ENCODE results near the gene NOCT.
"Not testable (repeated sequence)": the region's sequence is repeated elsewhere in the genome, so short reads cannot be mapped to it uniquely, and the experiment has no call there.

The NOCT gene

DNA sequence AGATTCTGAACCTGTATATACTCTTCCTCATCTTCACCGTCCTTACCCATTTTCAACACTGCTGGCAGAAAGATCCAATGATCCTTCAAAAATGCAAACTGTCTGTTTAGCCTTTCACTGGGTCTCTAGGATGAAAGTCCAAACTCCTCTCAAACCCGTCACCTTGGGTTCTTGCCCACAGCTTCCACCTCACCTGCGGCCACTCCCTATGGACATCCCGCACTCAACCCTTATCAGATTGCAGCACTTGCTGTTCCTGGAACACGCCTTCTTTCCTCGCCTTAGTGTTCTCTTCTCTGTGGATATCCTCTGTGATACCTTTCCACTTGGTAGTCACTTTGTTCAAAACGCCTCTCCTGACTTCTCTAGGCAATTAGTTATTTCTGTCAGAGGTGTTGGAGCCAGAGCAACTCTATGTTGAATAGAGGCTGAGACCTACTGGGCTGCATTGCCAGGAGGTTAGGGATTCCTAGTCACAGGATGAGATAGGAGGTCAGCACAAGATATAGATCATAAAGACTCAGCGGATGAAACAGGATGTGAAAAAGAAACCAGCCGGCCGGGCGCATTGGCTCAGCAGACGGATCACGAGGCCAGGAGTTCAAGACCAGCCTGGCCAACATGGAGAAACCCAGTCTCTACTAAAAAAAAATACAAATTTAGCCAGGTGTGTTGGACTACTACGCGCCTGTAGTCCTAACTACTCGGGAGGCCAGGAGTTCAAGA lies 4.2 kb upstream of the NOCT start:
- DNase-seq: no peak

DNA sequence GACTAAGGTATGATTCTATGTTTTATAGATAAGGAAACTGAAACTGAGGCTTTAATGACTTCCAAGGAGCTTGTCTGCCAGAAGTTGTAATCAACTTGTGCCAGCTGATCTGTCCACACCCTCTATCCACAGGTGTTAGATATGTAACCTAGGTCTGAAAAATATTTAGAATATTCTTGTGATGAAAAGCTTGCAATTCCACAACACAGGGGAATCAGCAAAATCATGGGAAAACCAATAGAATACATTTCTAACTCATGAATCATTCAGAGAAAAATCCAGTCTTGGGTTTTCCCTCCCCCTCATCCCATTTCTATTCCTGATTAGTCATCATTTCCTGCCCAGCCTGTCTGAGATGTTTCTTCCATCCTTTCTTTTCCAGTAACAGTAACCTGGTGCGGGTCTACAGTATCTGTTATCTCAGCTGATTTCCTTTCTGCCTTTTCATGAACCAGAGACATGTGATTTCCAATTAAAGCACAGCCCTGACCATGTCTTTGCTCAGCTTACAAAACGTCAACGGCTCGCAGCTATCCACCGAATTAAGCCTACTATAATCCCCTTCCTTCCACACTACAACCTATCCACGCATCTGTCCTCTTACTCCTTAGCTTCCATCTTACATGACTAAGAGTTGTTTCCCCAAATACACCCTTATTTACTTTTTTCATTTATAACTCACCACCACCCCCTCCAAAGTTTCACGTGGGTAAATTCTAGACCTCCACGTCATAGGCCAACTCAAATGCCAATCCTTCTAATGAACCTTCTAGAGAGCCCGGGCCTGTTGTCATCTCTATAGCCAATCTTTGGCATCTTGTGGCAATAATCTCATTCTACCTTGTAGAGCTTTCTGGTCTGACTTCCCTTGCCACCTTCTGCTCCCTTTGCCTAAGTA lies 961 bp upstream of the NOCT start:
- DNase-seq: no peak

DNA sequence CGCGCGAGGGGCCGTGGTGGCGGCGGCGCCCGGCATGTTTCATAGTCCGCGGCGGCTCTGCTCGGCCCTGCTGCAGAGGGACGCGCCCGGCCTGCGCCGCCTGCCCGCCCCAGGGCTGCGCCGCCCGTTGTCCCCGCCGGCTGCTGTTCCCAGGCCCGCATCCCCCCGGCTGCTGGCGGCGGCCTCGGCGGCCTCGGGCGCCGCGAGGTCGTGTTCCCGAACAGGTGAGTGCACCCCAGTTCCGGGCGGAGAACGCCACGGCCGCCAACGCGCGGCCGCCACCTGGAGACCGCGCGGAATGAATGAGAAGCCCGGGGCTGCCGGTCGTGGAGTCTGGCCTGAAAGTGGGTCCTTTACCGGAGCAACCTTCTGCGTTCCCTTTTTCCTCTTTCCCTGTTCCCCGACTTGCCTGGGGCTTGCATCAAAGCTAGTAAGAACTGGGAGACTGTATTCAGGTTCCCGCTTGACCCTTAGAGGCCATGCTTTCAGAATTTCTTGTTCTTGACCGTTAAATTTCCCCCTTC lies 429 bp downstream of the NOCT start:
- DNase-seq: no peak

DNA sequence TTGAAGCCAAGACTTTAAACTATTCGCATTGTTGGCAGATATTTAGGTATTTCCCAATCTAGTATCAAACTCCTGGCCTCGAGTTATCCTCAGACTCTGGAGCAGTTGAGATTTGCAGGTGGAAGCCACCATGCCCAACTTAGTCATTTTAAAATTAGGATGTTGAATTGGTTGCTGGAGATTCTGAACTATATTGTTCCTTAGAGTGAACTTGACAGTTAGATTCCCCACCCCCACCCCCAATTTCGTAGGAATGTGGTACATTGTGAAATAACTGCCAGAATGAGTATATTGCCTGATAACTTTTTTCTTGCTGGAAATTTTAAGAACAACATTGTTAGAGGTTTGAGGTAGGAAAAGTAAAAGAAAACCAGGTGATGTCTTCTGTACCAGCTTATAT lies 2.3 kb downstream of the NOCT start:
- DNase-seq: no peak

DNA sequence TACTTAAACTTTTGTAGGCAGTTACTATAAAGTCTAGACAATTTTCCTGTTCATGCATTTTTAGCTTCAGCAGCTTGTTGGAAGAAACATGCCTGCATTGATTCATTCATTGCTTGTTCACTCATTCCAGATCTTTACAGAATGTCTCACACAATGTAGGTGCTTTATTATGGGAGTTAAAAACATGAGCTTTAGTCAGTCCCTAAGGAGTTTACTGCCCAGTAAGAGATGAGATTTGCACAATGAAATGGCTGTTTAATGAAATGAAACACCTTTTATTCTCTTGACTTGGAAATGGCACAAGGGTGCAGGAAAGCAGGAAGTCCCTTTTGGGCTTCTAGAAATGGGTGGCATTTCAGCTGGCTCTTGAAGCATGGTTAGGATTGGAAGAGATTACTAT lies 2.9 kb downstream of the NOCT start:
- DNase-seq: no peak

DNA sequence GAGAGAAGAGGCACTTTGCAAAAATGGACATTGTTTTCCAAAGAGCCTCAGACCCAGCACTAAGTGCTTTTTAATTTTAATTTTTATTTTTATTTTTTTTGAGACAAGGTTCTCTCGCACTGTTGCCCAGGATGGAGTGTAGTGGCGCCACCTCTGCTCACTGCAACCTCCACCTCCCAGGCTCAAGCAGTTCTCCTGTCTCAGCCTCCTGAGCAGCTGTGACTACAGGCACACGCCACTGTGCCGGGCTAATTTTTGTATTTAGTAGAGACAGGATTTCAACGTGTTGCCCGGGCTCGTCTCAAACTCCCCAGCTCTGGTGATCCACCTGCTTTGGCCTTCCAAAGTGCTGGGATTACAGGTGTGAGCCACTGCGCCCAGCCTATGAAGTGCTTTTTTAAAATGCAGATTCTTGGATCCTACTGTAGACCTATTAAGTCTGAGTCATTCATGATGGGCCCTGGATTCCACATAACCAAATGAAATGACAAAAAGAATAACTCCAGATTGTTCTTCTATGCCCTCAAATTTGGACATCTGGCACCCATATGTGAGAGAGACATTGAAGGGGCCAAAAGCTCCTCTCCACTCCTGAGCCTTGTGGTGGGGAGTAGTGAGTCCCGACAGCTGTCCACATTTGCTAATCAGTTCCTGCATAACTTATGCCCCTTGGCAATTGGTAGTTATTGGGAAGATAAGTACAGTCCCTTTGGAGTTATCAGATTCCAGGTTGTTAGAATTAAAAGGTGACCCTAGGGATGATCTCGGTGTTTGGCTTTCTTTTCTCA lies 3.6 kb downstream of the NOCT start:
- peak; percentile 69 for DNase-seq

DNA sequence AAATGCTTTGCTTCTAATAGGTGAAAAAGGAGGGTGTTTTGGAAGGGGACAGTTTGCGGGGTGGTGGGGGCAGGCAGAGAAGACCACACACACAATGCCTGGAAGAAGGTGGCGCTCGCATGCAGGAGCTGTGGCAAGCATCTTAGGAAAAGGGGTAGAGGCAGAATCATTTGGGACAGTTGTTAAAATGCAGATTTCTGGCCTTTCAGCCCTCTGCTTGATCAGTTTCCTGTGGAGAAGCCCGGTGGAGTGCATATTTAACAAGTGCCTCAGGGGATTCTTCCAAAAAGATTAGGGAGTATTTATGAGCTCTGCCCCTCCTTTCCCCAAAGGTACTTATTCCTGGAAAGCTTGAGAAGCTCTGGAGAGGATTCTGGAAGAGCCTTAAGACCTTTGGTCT lies 4.8 kb downstream of the NOCT start:
- DNase-seq: no peak

DNA sequence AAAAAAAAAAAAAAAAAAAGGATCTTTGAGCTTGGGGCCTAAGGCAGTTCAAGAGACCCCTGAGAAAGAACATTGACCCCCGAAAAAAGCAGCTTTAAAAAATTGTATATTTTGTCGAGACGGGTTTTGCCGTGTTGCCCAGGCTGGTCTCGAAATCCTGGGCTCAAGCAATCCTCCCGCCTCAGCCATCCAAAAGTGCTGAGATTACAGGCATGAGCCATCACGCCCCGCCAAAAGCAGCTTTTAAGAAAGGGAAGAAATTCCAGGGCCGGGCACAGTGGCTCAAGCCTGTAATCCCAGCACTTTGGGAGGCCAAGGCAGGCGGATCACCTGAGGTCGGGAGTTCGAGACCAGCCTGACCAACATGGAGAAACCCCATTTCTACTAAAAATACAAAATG lies 5.5 kb downstream of the NOCT start:
- not testable (repeated sequence) for DNase-seq

DNA sequence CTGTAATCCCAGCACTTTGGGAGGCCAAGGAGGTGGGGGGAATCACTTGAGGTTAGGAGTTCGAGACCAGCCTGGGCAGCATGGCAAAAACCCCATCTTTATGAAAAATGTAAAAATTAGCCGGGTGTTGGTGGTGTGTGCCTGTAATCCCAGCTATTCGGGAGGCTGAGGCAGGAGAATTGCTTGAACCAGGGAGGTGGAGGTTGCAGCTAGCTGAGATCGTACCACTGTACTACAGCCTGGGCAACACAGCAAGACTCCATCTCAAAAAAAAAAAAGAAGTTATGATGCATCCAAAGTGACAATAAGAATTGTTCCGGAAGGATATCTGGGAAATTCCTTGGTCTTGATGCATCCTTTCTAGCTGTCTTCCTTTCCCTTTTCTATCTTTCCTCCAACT lies 7.3 kb downstream of the NOCT start:
- no peak for DNase-seq

DNA sequence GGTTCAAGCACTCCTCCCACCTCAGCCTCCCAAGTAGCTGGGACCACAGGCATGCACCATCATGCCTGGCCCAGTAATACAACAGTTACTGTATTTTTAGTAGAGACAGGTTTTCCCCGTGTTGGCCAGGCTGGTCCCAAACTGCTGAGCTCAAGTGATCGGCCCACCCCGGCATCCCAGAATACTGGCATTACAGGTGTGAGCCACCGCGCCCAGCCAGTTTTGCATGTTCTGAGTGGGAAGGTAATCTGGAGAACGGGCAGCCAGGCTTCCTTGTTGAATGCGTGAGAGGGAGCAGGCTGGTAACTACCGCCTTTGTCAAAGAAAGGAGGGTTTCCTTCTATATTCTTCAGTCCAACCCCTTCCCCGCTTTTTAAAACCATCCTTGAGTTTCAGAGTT lies 9.1 kb downstream of the NOCT start:
- no peak for DNase-seq

DNA sequence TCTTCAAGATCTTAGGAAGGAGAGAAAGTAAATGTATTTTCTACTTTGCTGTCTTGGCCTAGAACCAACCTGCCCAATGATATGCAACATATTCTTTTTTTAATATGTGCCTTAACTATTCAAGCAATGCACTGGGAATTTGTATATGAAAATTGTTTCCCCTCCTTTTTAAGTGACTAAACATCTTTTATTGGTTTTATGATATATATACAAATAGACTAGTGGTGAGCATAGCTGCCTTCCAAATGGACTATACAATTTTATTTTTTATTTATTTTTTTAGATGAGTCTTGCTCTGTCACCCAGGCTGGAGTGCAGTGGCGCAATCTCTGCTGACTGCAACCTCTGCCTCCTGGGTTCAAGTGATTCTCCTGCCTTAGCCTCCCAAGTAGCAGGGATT lies 10.3 kb downstream of the NOCT start:
- no peak for DNase-seq

DNA sequence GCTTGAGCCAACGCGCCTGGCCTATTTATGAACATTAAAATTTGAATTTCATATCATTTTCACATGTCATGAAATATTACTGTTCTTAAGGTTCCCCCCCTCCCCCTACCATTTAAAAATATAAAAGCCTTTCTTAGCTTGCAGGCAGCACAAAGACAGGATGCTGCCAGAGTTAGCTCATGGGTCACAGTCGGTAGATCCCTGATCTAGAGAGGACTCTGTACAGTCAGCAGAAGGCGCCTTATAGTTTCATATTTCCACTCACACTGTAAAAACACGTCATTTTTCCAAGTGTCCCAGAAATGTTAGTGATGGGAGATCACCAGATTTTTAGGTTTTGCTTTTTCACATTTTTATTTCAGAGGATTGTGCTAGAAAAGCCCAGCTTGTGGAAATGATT lies 12.2 kb downstream of the NOCT start:
- no peak for DNase-seq

DNA sequence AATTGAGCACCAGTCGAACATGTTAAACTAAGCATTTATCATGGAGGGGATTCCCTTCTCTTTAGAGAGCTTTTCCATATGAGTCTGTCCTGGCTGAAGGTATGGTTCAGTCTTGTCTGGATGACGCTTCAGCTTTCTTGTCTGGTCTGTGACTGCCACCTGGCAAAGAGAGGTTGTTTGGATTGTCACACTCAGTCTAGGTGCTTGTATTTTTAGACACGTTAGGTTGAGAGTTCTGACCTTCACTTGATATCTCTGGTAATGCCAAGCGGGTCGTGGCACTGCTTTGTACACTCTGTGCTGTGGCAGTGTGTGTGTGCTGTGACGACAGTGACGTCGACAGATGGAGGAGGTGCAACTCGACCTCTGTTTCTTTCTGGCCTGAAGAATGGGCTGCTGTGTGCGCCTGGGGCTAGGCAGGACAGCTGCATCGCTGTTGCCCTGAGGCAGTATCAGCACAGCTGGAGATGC lies 12.6 kb downstream of the NOCT start:
- no peak for DNase-seq

DNA sequence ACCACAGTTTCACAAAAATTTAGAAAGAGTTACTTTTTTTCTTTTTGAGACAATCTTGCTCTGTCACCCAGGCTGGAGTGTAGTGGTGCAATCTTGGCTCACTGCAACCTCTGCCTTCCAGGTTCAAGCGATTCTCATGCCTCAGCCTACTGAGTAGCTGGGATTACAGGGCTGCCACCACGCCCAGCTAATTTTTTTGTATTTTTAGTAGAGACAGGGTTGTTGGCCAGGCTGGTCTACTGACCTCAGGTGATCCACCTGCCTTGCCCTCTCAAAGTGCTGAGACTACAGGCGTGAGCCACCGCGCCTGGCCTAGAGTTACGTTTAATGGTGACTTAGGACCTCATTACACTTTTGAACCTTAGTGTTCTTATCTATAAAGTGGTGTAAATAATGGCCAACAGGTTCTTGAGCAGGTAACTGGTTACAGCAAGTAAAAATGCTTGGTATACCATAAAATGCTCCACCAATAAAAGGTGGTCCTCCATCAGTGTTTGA lies 14.3 kb downstream of the NOCT start:
- DNase-seq: not testable (repeated sequence)

DNA sequence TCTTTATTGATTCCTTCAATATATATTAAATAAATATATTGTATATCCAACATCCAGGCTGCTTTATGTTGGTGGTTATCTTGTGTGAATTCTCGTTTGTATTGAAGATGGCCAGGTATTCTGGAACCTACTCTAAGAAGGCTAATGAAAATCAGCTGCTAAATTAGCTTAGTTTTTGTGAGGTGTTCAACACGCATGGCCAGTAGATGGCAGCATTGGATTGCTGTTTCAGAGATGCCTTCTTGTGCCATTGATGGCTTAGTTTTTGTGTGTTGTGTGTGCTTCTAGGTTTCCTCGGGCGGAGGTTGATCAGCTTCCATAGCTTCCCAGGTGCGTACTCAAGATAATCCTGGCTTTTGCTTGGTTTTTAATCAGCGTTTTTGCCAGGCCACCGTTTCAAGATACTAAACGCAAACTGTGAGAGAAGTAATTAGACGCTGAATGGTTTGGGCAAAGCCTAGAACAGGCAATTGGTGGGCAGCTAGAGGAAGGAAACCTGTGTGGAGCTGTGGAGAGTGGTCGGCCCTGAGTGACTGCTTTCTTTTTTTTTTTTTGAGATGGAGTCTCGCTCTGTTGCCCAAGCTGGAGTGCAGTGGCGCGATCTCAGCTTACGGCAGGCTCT lies 15.1 kb downstream of the NOCT start:
- DNase-seq: no peak

DNA sequence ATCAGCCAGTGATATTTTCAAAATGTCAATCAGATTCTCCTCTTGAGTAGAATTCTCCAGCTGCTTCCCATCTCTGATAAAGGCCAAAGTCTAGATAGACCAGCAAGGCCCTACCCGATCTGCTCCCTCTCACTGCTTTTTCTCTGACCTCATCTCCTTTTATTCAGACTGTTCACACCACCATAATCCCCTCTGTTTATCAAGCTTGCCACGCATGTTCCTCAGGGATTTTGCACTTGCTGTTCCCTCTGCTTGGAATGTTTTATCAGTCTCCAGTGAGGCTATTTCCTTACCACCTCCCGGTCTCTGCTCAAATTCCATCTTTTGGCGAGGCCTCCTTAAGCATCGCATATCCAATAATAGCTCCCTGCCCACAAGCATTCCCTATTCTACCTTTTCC lies 20.1 kb downstream of the NOCT start:
- no peak for DNase-seq

DNA sequence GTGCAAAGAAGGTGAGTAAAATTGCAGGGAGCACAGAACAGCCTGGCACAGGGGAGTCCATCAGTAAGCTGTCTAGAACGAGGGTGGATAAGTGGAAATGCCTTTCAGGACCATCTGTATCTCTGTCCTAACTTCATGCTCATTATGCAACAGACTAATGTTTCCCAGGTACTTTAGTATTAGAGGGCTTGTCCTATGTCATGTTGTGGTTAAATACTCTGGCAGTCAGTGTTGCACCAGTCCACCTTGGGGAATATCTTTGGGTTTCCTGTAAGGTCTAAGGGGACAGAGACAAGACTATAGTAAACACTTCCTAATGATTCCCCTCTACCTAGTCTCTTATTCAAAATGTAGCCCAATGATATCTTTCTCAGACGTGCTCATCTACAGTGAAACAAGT lies 21.3 kb downstream of the NOCT start:
- DNase-seq: no peak

DNA sequence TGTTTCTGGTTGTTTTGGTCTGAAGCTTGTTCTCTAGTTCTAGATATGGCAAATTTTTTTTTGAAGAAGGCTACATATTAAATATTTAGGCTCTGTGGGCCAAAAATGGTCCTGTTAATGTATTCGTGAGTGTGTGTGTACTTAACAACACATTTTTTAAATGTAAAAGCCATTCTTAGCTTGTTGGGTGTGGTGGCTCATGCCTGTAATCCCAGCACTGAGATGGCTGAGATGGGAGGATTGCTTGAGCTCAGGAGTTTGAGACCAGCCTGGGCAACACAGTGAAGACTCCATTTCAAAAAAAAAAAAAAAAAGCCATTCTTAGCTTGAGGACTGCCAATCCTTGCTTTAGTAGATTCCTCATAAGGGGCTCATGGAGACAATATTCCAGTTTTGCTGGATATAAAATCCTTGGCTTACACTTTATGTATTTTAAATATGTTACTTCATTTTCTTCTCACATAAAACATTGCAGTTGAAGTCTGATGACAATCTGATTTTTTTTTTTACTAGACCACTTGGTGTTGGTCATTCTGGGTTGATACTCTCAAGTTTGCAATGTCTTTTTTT lies 23.4 kb downstream of the NOCT start:
- DNase-seq: no peak

DNA sequence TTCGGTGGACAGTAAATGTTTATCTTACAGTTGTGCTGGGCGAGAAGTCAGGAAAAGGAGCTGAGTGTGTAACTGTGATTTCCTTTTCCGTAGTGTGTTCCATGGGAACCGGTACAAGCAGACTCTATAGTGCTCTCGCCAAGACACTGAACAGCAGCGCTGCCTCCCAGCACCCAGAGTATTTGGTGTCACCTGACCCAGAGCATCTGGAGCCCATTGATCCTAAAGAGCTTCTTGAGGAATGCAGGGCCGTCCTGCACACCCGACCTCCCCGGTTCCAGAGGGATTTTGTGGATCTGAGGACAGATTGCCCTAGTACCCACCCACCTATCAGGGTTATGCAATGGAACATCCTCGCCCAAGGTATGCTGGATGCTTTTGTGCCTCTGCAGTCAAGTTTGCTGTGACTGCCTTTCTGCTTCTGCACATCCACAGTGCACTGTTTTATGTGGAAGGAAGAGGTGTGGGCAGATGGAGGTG lies 27.4 kb downstream of the NOCT start:
- DNase-seq: no peak

DNA sequence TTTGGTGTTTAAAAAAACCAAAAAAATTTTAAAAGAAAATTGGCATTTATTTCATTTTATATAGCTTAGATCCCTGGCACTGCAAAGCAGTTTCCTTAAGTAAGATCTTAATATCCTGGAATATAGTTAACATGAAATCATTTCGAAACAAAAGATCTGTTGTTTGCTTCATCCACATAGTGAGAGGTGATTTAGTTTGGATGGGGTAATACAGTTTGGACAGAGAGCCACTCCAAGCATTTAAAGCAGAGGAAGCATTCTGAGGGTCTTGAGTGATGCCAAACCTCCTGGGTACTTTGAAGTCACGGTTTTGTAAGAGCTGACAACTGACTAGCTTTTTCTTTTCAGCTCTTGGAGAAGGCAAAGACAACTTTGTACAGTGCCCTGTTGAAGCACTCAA lies 28.7 kb downstream of the NOCT start:
- DNase-seq: no peak

DNA sequence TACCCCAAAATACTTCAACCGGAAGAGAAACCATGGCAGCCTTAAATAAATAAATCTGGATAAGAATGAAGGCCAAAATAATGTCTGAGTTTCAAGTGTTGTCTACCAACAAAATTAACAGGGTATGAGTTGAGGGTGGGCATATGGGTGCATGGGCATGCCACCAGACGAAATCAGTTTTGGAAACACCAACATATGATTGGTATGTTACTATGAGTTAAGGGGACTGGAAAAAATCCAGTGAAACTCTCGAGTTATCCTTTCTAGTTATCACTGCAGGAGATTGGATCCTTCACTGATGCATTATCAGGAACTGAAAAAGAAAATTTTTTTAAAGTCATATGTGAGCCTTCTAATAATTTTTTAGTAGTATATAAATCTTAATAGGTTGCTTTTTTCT lies 32.4 kb downstream of the NOCT start:
- no peak for DNase-seq

DNA sequence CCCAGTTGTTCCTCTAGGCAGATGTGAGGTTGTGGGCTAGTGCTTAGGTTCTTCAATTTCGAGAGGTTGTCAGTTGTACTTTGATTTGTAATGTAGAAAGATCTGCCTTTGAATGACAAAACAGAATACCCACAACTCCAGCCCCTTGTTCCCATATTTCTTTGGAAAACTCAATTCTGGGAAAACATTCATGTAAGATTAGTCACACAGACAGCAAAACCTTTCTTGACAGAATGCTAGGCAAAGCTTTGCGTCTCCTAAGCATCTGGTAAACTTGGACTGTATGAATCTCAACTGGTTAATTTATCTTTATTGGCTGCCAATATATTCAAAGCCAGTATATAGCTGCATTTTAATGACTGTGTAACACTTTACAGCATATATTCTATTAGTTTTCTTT lies 34.9 kb downstream of the NOCT start:
- DNase-seq: no peak

Measured in DMS 273 treated with DMSO at 0.1 percent for 48 hours (cell line).